NOMO-1 treated with DMSO at 0.1 percent for 48 hours (cell line): ENCODE measurements around the gene FUCA2.
"Not testable (repeated sequence)": the region's sequence is repeated elsewhere in the genome, so short reads cannot be mapped to it uniquely, and the experiment has no call there.

ENCODE experiments used
- DNase-seq: peaks from one replicate; lab custom pipeline; 2025; ENCODE audit not compliant: unreplicated experiment; lab: John Stamatoyannopoulos, UW

FUCA2 gene

DNA sequence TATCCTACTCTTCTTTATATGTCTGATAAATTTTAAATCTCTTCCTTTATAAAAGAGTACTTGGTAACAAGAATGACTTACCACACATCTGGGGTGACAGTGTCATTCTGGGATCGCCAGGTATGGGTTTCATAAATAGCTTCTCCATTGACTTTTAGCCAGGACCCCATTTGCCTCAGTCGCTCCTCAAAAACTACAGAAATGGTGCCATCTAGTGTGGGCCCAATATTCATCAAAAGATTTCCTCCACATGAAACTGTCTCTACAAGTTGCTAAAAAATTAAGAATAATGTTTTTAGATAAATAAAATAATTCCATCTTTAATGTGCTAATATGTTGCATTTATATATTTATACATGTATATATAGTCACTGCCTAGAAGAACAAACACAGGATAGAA is 9.7 kb downstream of the FUCA2 start:
- no peak for DNase-seq

DNA sequence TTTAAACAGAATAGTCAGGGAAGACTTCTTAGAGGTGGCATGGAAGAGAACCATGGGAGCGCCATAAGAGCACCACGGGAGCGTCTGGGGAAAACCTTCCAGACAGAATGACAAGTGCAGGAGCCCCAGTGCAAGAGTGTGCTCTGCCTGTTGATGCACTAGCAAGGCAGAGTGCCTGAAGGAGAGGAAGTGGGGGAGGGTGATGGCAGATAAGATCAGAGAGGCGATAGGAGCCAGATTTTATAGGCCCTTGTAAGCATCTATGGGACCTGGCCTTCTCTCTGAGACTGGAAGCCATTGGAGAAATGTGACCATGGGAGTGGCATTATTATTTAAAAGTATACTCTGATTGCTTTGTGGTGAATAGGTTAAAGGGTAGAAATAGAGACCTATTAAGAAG is 13.1 kb downstream of the FUCA2 start:
- no peak for DNase-seq

DNA sequence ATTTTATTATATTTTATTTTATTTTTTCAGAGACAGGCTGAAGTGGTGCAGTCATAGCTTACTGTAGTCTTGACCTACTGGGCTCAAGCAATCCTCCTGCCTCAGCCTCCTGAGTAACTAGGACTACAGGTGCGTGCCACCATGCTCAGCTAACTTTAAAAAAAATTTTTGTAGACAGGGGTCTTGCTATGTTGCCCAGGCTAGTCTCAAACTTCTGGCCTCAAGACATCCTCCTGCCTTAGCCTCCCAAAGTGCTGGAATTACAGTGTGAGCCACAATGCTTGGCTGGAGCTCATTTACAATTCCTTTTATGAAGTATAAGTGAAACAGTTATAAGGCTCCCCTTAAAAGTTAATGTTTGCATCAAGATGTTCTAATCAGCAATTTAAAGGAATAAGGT is 14.5 kb downstream of the FUCA2 start:
- no peak for DNase-seq

DNA sequence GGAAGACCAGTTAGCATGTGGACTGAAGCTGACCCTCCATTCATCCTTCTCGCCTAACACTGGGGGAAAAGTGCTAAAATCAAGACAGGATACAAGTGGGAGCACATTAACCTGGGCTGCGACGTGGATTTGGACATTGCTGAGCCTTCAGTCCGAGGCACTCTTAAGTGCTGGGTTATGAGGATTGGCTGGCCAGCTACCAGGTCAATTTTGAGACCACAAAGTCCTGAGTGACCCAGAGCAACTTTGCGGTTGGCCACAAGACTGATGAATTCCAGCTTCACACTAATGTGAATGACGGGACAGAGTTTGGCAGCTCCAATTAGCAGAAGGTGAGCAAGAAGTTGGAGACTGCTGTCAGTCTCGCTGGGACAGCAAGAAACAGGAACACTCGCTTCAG is 20.7 kb downstream of the FUCA2 start:
- no peak for DNase-seq

DNA sequence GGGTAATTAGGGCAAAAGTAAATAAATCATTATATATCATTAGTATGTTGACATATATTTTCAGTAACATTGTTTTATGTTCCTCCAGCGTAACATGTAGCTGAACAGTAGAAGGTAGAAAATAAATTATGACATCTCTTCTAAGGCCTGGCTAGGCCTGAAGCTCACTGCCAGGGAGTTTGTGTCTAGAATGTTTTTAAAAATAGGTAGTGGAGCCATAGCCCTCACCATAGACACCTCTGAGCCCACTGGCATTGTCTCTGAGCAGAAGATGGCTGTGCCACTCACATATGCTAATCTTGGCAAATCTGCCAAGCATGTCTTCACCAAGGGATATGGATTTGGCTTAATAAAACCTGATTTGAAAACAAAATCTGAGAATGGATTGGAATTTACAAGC is 21.3 kb downstream of the FUCA2 start:
- no peak for DNase-seq

DNA sequence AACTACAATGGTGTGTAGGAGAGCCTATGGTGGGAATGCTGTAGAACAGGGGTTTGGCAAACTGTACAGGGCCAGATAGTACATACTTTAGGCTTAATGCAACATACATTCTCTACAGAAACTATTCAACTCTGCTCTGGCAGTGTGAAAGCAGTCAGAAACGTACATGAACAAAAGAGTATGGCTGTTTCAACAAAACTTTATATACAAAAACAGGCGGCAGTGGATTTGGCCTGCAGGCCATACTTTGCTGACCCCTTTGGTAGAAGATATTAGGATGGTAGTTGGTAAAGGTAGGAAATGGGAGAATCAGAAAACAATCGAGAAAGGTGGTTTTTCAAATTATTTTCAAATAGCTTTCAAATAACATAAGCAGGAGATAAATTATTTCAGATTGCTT is 24.8 kb downstream of the FUCA2 start:
- no peak for DNase-seq

DNA sequence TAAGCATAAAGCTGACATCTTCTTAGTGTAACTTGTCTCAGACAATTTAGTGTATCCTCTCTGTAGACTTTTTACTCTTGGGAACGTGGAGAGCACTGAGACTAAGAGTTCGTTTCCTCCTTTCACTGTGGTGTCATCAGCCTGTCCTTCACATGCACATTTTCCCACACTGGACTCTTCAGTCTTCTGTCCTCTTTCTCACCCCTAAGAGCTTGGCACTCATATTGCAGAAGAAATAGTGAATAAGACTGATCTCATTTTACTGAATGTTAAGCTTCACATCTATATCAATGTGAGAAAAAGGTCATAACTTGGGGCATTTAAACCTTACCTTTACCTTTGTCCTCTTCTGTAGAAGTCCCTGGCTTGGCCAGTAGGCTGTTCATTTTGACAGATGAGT is 25.6 kb downstream of the FUCA2 start:
- no peak for DNase-seq

DNA sequence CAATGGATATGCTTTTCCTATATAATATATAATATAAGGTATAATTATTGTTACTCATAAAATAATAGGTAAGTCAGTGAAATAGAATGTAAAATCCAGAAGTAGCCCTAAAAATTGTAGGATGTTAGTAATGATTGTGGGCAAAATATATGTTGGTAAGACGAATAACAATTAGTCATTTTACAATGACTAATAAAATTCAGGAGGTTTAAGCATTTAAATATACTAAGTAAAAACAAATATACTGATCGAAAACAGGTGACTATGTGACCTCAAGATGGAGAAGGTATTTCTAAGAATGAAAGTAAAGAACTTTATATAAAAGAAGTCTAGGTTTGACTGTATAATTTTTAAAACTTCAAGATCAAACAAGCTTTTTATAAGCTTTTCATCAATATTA is 28.9 kb downstream of the FUCA2 start:
- no peak for DNase-seq

DNA sequence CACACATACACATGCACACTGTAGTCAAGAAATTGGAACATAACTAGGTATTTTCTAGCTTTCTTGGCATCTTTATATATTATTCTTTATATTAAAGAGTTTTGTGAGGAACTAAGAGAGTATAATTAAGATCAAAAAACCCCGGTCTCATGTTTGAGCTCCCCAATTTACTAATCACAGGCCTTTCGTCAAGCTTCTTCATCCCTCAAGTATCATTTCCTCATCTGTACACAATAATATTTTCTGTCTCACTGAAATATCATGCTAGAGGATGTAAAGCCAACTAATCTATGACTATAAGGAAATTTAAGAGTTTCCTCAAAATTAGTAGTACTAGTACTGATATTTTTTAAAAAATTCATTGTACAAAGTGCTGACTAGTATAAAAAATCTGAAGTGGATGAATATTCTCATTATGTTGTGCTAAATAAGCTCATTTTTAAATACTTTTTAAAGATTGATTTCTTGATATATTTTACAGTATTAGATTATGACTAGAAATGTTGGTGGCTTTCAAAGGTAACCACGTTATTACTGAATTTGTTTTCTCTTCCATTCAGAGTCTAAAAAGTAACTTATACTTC is 32.9 kb downstream of the FUCA2 start:
- DNase-seq = peak; percentile 10

DNA sequence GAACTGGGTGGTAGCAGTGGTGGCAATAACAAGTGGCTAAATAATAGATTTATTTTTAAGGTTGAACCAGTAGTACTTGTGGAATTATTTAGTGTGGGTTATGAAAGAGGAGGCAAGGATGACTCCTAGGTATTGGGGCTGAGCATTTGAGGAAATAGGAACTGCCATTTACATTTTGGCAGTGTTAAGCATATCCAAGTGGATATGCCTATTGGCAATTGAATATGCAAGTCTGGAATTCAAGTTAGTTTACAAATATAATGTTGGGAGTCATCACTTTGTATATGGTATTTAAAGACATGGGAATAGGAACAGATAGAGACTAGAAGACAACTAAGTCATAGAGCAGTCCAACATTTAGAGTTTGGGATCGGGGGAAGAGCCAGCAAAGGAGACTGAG is 35.0 kb downstream of the FUCA2 start:
- no peak for DNase-seq

DNA sequence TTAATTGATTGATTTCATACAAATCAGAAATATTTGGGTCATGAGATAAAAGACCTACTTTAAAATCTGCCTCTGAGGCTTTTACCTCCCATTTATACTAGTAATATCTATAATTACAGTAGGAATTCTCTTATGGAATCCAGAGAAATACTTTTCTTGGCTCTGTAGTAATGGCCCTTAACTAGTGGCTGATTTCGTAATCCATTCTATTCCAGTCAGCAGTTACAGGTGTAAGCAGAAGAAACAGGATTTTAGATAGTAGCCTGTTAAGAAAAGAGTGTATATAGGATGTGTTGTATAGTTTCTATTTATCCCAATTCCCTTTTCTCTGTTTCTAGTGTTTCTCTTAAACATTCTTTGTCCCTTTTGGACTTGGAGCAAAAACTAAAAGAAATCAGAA is 39.7 kb downstream of the FUCA2 start:
- DNase-seq = no peak

DNA sequence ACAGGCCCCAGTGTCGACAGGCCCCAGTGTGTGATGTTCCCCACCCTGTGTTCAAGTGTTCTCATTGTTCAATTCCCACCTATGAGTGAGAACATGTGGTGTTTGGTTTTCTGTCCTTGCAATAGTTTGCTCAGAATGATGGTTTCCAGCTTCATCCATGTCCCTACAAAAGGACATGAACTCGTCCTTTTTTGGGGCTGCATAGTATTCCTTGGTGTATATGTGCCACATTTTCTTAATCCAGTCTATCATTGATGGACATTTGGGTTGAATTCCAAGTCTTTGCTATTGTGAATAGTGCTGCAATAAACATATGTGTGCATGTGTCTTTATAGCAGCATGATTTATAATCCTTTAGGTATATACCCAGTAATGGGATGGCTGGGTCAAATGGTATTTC is 42.7 kb downstream of the FUCA2 start:
- DNase-seq = not testable (repeated sequence)

DNA sequence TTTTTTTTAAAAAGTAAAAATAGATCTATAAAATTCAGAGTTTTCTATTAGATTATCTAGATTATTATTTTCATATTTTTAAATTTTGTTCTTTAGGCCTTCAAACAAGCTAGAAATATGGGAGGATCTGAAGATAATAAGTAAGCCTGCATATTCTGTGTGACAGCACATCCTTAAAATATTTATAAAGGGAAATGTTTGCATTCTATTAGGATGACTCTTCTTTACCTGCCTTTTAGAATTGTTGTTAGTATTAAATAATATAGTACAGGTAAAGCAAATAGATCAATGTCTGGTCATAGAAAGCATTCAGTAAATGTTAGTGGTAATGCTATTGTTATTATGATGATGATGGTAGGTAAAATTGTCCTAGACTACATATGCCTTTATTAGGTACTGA is 43.5 kb downstream of the FUCA2 start:
- no peak for DNase-seq

DNA sequence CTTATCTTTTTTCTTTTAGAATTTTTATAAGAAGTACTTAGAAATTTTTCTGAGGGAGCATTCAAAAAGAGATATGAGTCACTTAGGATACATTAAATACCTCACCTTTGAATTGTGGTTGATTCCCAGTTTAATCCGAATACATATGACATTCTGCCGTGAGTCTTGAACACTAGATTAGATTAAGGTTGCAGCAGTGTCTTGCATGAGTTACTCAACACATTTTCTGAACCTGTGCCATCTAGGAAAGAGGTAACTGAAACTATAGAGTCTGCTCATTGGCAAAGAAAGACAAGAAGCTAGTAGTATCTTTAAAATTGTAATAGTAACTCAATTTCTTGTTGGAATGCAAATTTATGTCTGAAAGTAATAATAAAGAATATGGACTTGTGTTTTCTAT is 46.0 kb downstream of the FUCA2 start:
- no peak for DNase-seq

DNA sequence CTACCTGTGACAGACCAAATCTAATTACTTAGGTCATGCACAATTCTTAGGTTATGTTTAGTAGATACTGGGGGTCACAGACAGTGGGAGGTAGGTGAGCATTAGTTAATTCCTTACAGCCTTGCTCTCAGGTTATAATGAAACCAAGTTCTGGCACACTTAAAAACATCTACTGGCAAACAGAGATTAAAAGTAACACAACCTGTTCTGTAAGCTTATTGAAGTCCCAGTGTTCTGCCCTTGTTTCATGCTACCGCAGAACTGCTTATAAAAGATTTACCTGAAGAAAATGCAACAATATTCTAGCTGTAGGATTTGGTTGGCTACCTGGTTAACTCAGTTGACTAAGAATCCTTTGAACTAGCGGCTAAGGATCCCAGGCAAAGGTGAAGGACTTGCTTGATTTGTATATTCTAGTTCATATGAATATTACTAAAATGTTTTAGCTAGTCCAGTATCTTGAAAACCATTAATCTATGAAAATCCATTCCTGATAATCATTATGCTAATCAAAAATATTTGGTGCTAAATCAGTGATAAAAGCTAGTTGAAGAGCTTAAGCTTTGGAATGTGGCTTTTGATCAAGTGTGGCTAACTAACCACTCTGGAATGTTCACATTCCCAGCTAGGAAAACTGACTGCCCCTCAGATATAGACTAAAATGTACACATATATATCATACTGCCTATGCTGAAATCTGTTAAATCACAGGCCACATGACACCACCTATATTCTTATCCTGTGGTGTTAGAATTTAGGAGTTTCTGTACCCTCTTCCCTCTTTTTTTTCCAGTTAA is 53.8 kb downstream of the FUCA2 start:
- DNase-seq = no peak

DNA sequence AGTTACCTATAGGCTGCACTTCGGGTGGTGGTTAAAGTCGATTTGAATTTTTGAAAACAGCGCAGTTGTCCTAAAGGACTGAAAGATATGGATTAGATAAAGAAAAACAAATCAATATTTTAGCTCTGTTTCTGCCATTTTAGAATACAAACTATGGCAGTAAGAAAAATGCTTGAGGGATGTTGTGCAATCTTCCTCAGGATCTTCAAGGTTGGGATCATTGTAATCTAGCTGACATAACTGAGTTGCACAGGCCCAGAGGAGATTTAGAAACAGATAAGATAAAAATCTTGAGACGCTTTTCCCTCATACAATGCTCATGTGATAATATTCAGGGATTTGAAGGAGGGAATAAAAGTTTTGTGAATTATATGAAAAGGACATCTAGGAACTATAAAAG is 60.0 kb downstream of the FUCA2 start:
- peak; percentile 44 for DNase-seq

DNA sequence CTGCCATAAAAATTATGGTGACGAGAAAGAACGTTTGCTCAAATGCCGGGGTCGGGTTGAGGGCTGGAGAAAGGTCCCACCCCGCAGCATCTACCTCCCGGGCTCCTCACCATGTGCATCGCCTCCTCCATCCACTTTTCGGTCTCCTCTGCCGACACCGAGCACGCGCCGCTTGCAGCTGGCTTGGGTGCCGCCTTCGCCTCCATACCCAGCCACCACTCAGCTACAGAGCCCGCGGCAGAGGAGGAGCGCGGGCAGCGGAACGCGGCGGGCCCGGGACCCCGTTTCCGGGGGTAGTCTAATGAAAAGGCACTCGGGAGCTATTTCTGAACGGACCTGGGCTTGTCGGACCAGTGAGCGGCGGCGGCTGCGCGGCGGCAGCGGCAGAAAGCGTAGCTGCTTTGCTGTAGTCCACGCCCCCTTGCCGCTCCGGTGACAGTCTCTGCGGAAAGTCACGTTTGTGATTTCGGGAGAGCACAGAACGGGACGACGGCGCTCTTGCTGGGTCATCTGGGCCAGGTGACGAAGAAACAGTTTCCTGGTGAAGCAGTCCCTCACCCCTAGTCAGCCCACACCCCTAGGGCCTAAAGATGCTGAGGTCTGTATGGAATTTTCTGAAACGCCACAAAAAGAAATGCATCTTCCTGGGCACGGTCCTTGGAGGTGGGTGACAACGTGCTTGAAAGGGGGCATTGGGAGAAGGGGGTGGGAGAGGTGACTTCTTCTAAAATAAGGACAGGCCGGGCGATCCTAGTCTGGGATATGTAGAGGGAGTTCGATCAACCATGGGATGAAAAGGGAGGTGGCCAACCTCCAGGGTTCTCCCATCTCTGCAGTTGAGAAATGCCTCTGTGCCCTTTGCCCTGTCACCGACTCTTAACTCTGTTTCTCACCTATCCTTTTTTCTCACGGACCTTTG is 60.8 kb downstream of the FUCA2 start, which contains the start of the genes ADAT2 and PEX3:
TSS of gene ADAT2 (minus strand) at position 243 of the 919 bp plus-strand sequence. CDS start at position 206, 37 bp downstream.
TSS of gene PEX3 (plus strand) at position 353 of the 919 bp plus-strand sequence. CDS start at position 591, 238 bp downstream.
- DNase-seq = peak; percentile 97

DNA sequence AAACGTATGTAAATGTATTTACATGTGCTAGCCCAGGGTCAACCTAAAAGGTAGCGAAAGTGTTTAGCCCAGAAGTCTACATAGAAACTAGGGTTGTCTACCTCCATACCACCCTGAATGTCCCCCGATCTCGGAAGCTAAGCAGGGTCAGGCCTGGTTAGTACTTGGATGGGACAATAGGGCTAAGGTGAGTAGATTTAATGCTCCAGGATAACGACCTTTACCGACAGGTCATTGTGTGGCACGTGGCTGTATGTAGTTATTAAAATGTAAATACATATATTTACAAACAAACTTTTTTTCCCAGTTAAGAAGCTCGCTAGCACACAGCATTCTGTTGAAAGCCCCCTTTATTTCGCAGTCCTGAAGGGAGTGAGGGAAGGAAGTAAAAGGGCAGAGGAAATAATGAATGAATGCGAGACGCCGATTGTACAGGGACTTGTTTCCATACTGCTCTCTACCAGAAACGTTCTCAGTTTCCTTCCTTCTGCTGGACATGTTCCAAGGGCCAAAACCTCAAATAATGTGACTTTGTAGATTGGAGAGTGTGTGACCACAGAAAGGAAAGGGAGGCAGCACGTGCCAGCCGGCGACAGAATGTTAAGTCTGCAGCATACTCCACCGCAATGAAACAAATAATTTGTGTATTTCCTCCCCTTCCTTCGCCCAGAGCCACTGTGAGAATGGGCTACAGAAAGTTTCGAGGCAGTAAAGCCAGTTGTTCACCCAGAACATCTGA is 61.6 kb downstream of the FUCA2 start:
- peak; percentile 16 for DNase-seq

DNA sequence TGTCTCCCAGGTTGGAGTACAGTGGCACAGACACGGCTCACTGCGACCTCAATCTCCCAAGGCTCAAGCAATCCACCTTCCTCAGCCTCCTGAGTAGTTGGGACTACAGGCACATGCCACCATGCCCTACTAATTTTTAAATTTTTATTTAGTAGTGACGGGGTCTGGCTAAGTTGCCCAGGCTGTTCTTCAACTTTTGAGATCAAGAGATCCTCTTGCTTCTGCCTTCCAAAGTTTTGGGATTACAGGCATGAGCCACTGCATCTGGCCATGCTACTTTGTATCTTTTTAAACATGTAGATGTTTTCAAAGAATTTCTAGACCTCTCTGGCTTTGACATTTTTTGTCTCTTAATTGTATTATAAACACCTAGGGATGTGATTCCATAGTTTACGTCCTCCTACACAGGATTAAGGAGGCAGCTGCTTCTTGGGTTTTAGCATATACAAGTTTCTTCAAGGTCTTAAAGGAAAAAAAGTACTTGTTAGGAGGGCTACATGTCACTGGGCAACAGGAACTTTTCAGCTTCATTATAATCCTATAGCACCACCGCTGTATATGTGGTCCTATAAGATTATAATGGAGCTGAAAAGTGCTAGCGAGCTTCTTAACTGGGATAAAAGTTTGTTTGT is 62.3 kb downstream of the FUCA2 start:
- DNase-seq = no peak

DNA sequence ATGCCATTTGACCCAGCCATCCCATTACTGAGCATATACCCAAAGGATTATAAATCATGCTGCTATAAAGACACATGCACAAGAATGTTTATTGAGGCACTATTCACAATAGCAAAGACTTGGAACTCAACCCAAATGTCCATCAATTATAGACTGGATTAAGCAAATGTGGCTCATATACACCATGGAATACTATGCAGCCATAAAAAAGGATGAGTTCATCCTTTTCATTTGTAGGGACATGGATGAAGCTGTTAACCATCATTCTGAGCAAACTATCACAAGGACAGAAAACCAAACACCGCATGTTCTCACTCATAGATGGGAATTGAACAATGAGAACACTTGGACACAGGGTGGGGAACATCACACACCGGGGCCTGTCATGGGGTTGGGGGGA is 63.7 kb downstream of the FUCA2 start:
- not testable (repeated sequence) for DNase-seq
